GM19043 (cell line): ENCODE data around the gene CYP4F8.

ENCODE experiments used
- ATAC-seq: cut with Tn5 transposase; IDR thresholded peaks from one replicate; pipeline ENCODE4 v1.9.1; 2021; ENCODE audit warnings: low read depth; ENCODE audit not compliant: unreplicated experiment

Gene CYP4F8

GRCh38 chr19:15615526-15615925, 508 bp downstream of the CYP4F8 start:
- ATAC-seq, result no peak

GRCh38 chr19:15616183-15616582, 1.2 kb downstream of the CYP4F8 start:
- ATAC-seq, result no peak

GRCh38 chr19:15616627-15617270, 1.7 kb downstream of the CYP4F8 start:
- ATAC-seq, result no peak

GRCh38 chr19:15618321-15618720, 3.3 kb downstream of the CYP4F8 start:
- ATAC-seq, result no peak

GRCh38 chr19:15621801-15622200, 6.8 kb downstream of the CYP4F8 start:
- ATAC-seq, result no peak

GRCh38 chr19:15622991-15623390, 8.0 kb downstream of the CYP4F8 start:
- ATAC-seq, result no peak

- no peak for ATAC-seq
These were observed 8.8 kb downstream of the CYP4F8 start for GRCh38 chr19:15623711-15624318.

GRCh38 chr19:15628236-15629002, 13.4 kb downstream of the CYP4F8 start:
- no peak for ATAC-seq

- no peak for ATAC-seq
These were observed 14.2 kb downstream of the CYP4F8 start for GRCh38 chr19:15629003-15629880.

- no peak for ATAC-seq
These were observed 16.8 kb downstream of the CYP4F8 start for GRCh38 chr19:15631817-15632216.

- no peak for ATAC-seq
These were observed 18.2 kb downstream of the CYP4F8 start for GRCh38 chr19:15633082-15633835.

GRCh38 chr19:15634105-15634504, 19.1 kb downstream of the CYP4F8 start:
- ATAC-seq, result no peak

- ATAC-seq, result no peak
These were observed 20.2 kb downstream of the CYP4F8 start for GRCh38 chr19:15635016-15635805.

GRCh38 chr19:15636026-15636425, 21.0 kb downstream of the CYP4F8 start:
- ATAC-seq, result no peak

GRCh38 chr19:15639596-15639995, 24.6 kb downstream of the CYP4F8 start:
- no peak for ATAC-seq

GRCh38 chr19:15640294-15640903, 25.4 kb downstream of the CYP4F8 start, which contains the start of gene CYP4F3:
Gene CYP4F3 (plus strand): TSS chr19:15640897. CDS start chr19:15641416, 519 bp downstream.
- no peak for ATAC-seq

- ATAC-seq, result no peak
These were observed 26.0 kb downstream of the CYP4F8 start for GRCh38 chr19:15640904-15641597.

- ATAC-seq, result no peak
These were observed 27.0 kb downstream of the CYP4F8 start for GRCh38 chr19:15641901-15642491.
